ENCODE results near the gene IL1R2. TPM values are rescaled to one million over a fixed set of nuclear protein-coding genes. Genes with fewer than 3 reads are reported as not detected.

The IL1R2 gene
- total and polyA plus RNA-seq, 2 of the 8 experiments (the other 6 are each of a cell fraction or from before 2014, with no cell fraction given): 0.06 TPM; not detected in 1

DNA sequence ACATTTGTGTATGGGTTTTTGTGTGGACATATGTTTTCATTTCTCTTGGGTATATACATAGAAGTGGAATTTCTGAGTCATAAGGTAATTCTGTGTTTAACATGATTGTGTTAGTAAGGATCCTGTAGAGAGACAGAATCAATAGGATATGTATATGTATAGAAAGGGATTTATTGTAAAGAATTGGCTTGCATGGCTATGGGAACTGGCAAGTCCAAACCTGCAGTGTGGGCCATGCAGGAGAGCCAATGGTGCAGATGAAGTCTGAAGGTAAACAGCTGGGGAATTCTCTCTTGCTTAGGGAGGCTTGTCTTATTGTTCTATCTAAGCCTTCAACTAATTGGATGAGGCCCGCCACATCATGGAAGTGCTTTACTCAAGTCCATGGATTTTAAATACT lies 39.2 kb upstream of the IL1R2 start:
- no peak overlapping the region for H4K8ac ChIP-seq (ENCODE audit: extremely low read depth, insufficient read depth, low read length)
- no peak overlapping the region for H3K27ac ChIP-seq (ENCODE audit: low read depth, low read length)
- no peaks in the 10 kb centered on the region for H3K79me2 ChIP-seq (ENCODE audit: control insufficient read depth in 1 of 2, insufficient read depth in 2 of 2, low read length in 2 of 2)
- TF ChIP-seq MAFK (IDR thresholded peaks at IDR 0.05; ENCODE audit: low read depth, low read length) (no peak), HDAC2 (IDR thresholded peaks at IDR 0.05; ENCODE audit: borderline replicate concordance in 1 of 2, low read depth in 2 of 2, low read length in 2 of 2) (no peak), ATF3 (IDR thresholded peaks at IDR 0.05; ENCODE audit: insufficient read depth, low read depth, low read length) (no peak), POU5F1 (IDR thresholded peaks at IDR 0.05; ENCODE audit: low read depth, low read length) (no peak)
- no peak overlapping the region for H3K18ac ChIP-seq (ENCODE audit: extremely low read depth, low read length)
- ChIA-PET POLR2A (ENCODE audit: partially characterized antibody) (no interaction called here), CTCF (ENCODE audit: partially characterized antibody) (interaction anchor here (1.0 kb wide), 1 partner anchor 69 kb away, joined by 4 read pairs; no protein-coding TSS in a partner anchor)
- no peak overlapping the region for H3K4ac ChIP-seq (replicated peaks; ENCODE audit: insufficient read length, low read depth, low read length)
- H2BK15ac ChIP-seq (ENCODE audit: low read length): no peak overlapping the region
- H4K20me1 ChIP-seq (replicated peaks in 1 of 2; ENCODE audit: control insufficient read depth in 1 of 2, insufficient read depth in 2 of 2, low read length in 2 of 2): no peaks in the 10 kb centered on the region
- no peak overlapping the region for H2BK120ac ChIP-seq (replicated peaks; ENCODE audit: low read depth, low read length)
- H3K4me1 ChIP-seq (replicated peaks in 1 of 4; ENCODE audit: control insufficient read depth in 3 of 4, insufficient read depth in 4 of 4, low read length in 3 of 4): no peaks in the 10 kb centered on the region
- H4K91ac ChIP-seq (replicated peaks; ENCODE audit: insufficient read length, low read length): no peak overlapping the region
- H3K9ac ChIP-seq (replicated peaks in 1 of 4; ENCODE audit: extremely low read depth in 1 of 4, low read depth in 3 of 4, low read length in 3 of 4): no peak overlapping the region
- H2BK5ac ChIP-seq (ENCODE audit: low read depth, low read length): no peak overlapping the region
- H3K14ac ChIP-seq (ENCODE audit: insufficient read length): no peak overlapping the region
- H3K56ac ChIP-seq (replicated peaks; ENCODE audit: insufficient read length, low read depth, low read length): no peak overlapping the region
- H3K23ac ChIP-seq (ENCODE audit: insufficient read length): no peak overlapping the region
- H2BK20ac ChIP-seq (ENCODE audit: low read length): no peak overlapping the region
- no peak for FAIRE-seq
- WGBS, 2 experiments (ENCODE audit: extremely low coverage in 1 of 2, insufficient coverage in 1 of 2, insufficient read length in 1 of 2, insufficient replicate concordance in 2 of 2, low coverage in 1 of 2, low lambda C conversion rate in 2 of 2, missing lambda C conversion rate in 1 of 2): 91% methylated on average over 1 of the region's 1 CpG; no CpG with 5 or more reads in 1 of the 2 experiments
- no peaks in the 10 kb centered on the region for H3K79me1 ChIP-seq (ENCODE audit: low read depth, low read length)
- no peak overlapping the region for H3K4me3 ChIP-seq (ENCODE audit: extremely low read depth in 1 of 4, insufficient read depth in 2 of 4, low read depth in 3 of 4, low read length in 4 of 4)
- H2AFZ ChIP-seq (ENCODE audit: low read length): no peak overlapping the region
- DNase-seq (ENCODE audit: low read depth in 1 of 2, low spot score in 2 of 2): no peak
- no peak overlapping the region for H2AK5ac ChIP-seq (ENCODE audit: low read depth, low read length)
- H3K27me3 ChIP-seq (replicated peaks in 1 of 4; ENCODE audit: control insufficient read depth in 3 of 4, extremely low read depth in 1 of 4, insufficient read depth in 3 of 4, low read length in 3 of 4): no peaks in the 10 kb centered on the region
- H3K4me2 ChIP-seq (ENCODE audit: insufficient read depth in 1 of 2, low read depth in 2 of 2, low read length in 2 of 2): no peak overlapping the region
- H4K5ac ChIP-seq (ENCODE audit: insufficient read length, low read depth, low read length): no peak overlapping the region
- no peaks in the 10 kb centered on the region for H3K36me3 ChIP-seq (ENCODE audit: control insufficient read depth in 2 of 4, insufficient read depth in 4 of 4, low read length in 3 of 4)
- H2BK12ac ChIP-seq (ENCODE audit: low read depth, low read length): no peak overlapping the region
- no peaks in the 10 kb centered on the region for H3K23me2 ChIP-seq (ENCODE audit: low read depth, low read length)
- peaks cover 3 to 5% of the 10 kb centered on the region in 2 experiments; a peak in 2 of 4 replicates for H3K9me3 ChIP-seq (ENCODE audit: insufficient read depth in 2 of 2, low read depth in 1 of 2, low read length in 1 of 2)
